OCI-LY3 (cell line): Measurements from ENCODE around the gene TBK1.
A peak's percentile ranks its signal among the peaks of the same experiment; 100 is the strongest.

Experiments used
- H2AFZ ChIP-seq: fragments of 200-600, 300-600 bp; shearing (Covaris generic); 2 replicates; pipeline ENCODE4 v1.6.0; 2014; ENCODE audit warnings: antibody characterized with exemption, low read depth, low read length
- H3K27ac ChIP-seq: fragments of 200-600, 300-600 bp; sonication (generic); 2 replicates; pipeline ENCODE4 v1.5.1; 2014; ENCODE audit warnings: mild to moderate bottlenecking, low read length, moderate library complexity, mixed read lengths
- H3K27me3 ChIP-seq: fragments of 200-600, 300-600 bp; sonication (generic); 2 replicates; pipeline ENCODE4 v1.6.1; 2014; ENCODE audit warnings: low read depth, low read length, mixed read lengths
- H3K36me3 ChIP-seq: fragments of 200-600, 300-600 bp; sonication (generic); replicated peaks from 2 replicates; pipeline ENCODE3; 2014; ENCODE audit warnings: low read depth, low read length, mixed read lengths
- H3K4me1 ChIP-seq: fragments of 300-600, 200-600 bp; sonication (generic); 2 replicates; pipeline ENCODE4 v1.6.1; 2014; ENCODE audit warnings: low read length, mixed read lengths
- H3K4me2 ChIP-seq: fragments of 200-600, 300-600 bp; sonication (generic); 2 replicates; pipeline ENCODE4 v1.6.1; 2014; ENCODE audit warnings: low read length, mixed read lengths
- H3K4me3 ChIP-seq: fragments of 300-600, 200-600 bp; sonication (generic); 2 replicates; pipeline ENCODE4 v1.5.1; 2014; ENCODE audit warnings: antibody characterized with exemption, mild to moderate bottlenecking, low read length, moderate library complexity
- H3K79me2 ChIP-seq: fragments of 300-600, 200-600 bp; shearing (Covaris generic); 2 replicates; pipeline ENCODE4 v1.6.1; 2014; ENCODE audit warnings: mild to moderate bottlenecking, low read length, mixed read lengths
- H3K9ac ChIP-seq: fragments of 300-600, 200-600 bp; shearing (Covaris generic); 2 replicates; pipeline ENCODE4 v1.6.0; 2014; ENCODE audit warnings: mild to moderate bottlenecking, low read length, moderate library complexity
- H3K9me3 ChIP-seq: fragments of 200-600, 300-600 bp; shearing (Covaris generic); 2 replicates; pipeline ENCODE4 v1.6.1; 2014; ENCODE audit warnings: low read length, mixed read lengths; ENCODE audit not compliant: insufficient read depth
- H4K20me1 ChIP-seq: fragments of 200-600, 300-600 bp; sonication (generic); 2 replicates; pipeline ENCODE4 v1.6.1; 2016; ENCODE audit warnings: low read length, mixed read lengths; ENCODE audit not compliant: insufficient read depth
- EZH2phosphoT487 ChIP-seq: fragments of 200-600 bp; shearing (Covaris generic); IDR thresholded peaks from 2 replicates; pipeline ENCODE4 v1.6.1; 2018; ENCODE audit warnings: antibody characterized with exemption, mixed run types, low read depth
- TF ChIP-seq, protein P1 (sequence below): fragments of 200-600, 300-600 bp; sonication (generic); IDR thresholded peaks from 2 replicates; pipeline ENCODE4 v1.5.1; 2014; ENCODE audit warnings: antibody characterized with exemption, low read length, low read depth

TBK1 gene

DNA sequence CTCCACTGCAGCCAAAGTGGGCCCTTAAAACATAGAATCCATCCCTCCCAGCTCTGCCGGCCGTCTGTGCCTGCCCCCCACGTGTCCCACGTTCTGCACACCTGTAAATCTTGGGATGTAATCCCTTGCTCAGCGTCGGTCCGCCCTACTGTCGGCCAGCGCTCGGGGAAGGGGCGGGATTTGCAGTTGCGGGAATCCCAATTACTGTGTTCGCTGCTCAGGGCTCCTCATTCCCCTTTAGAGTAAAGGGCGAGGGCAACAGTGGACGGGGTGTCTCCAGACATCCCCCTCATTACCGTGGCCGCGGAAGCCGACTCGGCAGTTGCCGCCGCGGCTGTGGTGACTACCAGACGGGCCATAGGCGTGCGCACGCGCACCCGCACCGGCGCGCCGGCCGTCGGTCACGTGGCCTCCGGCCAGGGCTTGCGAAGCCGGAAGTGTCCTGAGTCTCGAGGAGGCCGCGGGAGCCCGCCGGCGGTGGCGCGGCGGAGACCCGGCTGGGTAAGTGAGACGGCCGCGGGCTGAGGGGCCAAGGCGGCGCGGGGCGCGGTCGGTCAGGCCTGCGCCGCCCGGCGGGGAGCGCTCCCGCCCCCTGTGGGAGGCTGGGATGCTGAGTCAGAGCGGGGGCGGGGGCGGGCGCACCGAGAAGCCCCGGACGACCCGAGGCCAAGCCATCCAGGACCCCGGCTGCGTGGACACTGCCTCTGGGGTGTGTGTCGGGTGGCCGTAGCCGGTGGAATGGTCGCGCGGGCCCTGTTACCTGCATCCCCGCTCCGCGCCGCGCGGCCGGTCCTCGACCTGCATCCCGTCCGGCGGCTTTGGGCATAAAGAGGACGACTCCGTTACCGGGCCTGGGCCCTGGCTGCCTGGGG lies at the start of gene TBK1:
TSS of gene TBK1 (plus strand) at position 434 of the 872 bp plus-strand sequence. CDS start 3,751 bp downstream, outside the sequence.
- no peak for TF ChIP-seq EZH2phosphoT487
- TF ChIP-seq, protein P1, sequence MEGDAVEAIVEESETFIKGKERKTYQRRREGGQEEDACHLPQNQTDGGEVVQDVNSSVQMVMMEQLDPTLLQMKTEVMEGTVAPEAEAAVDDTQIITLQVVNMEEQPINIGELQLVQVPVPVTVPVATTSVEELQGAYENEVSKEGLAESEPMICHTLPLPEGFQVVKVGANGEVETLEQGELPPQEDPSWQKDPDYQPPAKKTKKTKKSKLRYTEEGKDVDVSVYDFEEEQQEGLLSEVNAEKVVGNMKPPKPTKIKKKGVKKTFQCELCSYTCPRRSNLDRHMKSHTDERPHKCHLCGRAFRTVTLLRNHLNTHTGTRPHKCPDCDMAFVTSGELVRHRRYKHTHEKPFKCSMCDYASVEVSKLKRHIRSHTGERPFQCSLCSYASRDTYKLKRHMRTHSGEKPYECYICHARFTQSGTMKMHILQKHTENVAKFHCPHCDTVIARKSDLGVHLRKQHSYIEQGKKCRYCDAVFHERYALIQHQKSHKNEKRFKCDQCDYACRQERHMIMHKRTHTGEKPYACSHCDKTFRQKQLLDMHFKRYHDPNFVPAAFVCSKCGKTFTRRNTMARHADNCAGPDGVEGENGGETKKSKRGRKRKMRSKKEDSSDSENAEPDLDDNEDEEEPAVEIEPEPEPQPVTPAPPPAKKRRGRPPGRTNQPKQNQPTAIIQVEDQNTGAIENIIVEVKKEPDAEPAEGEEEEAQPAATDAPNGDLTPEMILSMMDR, result no peak
- peak within 1 kb of the TSS; percentile 95 for H3K4me2 ChIP-seq
- H3K4me3 ChIP-seq, result peak within 1 kb of the TSS; percentile 88
- peak within 1 kb of the TSS; percentile 83 for H2AFZ ChIP-seq
- H3K79me2 ChIP-seq, result peaks cover 57% of the 10 kb centered on the region
- peaks cover 14% of the 10 kb centered on the region for H3K36me3 ChIP-seq
- peak within 1 kb of the TSS; percentile 58 for H3K27ac ChIP-seq
- peaks cover 4% of the 10 kb centered on the region for H4K20me1 ChIP-seq
- H3K9me3 ChIP-seq, result no peaks in the 10 kb centered on the region
- H3K9ac ChIP-seq, result peak within 1 kb of the TSS; percentile 75
- H3K4me1 ChIP-seq, result peaks cover 20% of the 10 kb centered on the region
- no peaks in the 10 kb centered on the region for H3K27me3 ChIP-seq

DNA sequence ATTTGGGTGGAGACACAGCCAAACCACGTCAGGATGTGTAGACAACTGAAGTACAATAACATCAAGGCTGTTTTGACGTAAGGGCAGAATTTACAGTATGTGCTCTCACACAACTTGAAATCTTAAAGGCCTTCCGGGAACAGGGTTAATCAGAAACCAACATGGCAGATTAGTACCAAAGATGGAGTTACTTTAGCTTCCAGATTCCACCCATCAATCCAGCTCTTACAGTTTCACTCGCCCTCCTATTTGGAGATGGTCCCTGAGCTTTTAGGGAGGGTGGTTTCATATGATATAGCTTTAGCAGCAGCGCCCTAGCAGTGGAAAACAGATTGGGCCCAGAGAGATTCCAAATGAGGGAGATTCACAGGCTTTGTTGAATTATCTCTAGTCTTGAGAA lies 49.7 kb upstream of the TBK1 start:
- no peaks in the 10 kb centered on the region for H3K9me3 ChIP-seq
- no peak overlapping the region for H3K4me3 ChIP-seq
- H3K27me3 ChIP-seq, result no peaks in the 10 kb centered on the region
- H3K4me2 ChIP-seq, result no peak overlapping the region
- H3K36me3 ChIP-seq, result peaks cover 4% of the 10 kb centered on the region
- H4K20me1 ChIP-seq, result no peaks in the 10 kb centered on the region
- 0 out of 2 replicates have a peak, but pooled peaks cover 5% of the 10 kb centered on the region for H3K4me1 ChIP-seq
- no peak overlapping the region for H2AFZ ChIP-seq
- no peak overlapping the region for H3K9ac ChIP-seq
- TF ChIP-seq, protein P1, result no peak
- TF ChIP-seq EZH2phosphoT487, result no peak
- peaks cover 29% of the 10 kb centered on the region for H3K79me2 ChIP-seq
- H3K27ac ChIP-seq, result no peak overlapping the region

DNA sequence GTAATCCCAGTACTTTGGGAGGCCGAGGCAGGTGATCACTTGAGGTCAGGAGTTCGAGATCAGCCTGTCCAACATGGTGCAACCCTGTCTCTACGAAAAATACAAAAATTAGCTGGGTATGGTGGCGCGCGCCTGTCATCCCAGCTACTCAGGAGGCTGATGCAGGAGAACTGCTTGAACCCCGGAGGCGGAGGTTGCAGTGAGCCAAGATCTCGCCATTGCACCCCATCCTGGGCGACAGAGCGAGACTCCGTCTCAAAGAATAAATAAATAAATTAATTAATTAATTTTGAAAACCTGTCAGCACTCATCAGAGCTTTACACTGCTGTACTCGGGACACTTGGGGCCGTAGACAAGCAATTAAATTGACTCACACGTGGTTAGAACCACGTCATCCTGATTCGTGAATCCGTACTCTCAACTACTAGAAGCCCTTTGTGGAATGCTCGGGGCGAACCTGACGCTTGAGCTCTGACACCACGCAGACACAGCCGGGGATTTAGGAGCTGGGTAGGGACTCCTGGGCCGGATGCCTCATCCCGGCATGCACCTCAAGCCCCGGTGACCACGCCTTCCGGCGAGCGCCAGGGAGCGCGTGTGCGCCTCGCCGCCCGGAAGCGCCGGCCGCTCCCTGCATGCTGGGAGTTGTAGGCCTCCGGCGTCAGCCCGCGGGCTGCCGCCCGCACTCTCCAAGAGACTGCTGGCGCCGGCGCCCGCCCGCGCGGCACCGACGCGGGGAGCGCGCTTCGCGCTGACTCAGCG lies 48.0 kb upstream of the TBK1 start, which contains the start of gene XPOT:
TSS of gene XPOT (plus strand) at position 686 of the 763 bp plus-strand sequence. CDS start 5,644 bp downstream, outside the sequence.
- peak within 1 kb of the TSS; percentile 98 for H3K4me3 ChIP-seq
- H3K9me3 ChIP-seq, result no peaks in the 10 kb centered on the region
- H3K4me2 ChIP-seq, result peak within 1 kb of the TSS; percentile 73
- TF ChIP-seq, protein P1, result no peak
- no peak for TF ChIP-seq EZH2phosphoT487
- peak within 1 kb of the TSS; percentile 99 for H3K9ac ChIP-seq
- 0 out of 2 replicates have a peak, but pooled peaks cover 5% of the 10 kb centered on the region for H3K4me1 ChIP-seq
- no peaks in the 10 kb centered on the region for H3K27me3 ChIP-seq
- peak within 1 kb of the TSS; percentile 91 for H3K27ac ChIP-seq
- peaks cover 4% of the 10 kb centered on the region for H3K36me3 ChIP-seq
- peak within 1 kb of the TSS; percentile 85 for H2AFZ ChIP-seq
- H4K20me1 ChIP-seq, result no peaks in the 10 kb centered on the region
- H3K79me2 ChIP-seq, result peaks cover 46% of the 10 kb centered on the region
